HG03439 (cell line): ENCODE measurements around the gene ITGAX.

Experiments used
- ATAC-seq: cut with Tn5 transposase; IDR thresholded peaks from one replicate; pipeline ENCODE4 v1.9.1; 2021; ENCODE audit warnings: mild to moderate bottlenecking, moderate library complexity; ENCODE audit not compliant: unreplicated experiment

The ITGAX gene

DNA sequence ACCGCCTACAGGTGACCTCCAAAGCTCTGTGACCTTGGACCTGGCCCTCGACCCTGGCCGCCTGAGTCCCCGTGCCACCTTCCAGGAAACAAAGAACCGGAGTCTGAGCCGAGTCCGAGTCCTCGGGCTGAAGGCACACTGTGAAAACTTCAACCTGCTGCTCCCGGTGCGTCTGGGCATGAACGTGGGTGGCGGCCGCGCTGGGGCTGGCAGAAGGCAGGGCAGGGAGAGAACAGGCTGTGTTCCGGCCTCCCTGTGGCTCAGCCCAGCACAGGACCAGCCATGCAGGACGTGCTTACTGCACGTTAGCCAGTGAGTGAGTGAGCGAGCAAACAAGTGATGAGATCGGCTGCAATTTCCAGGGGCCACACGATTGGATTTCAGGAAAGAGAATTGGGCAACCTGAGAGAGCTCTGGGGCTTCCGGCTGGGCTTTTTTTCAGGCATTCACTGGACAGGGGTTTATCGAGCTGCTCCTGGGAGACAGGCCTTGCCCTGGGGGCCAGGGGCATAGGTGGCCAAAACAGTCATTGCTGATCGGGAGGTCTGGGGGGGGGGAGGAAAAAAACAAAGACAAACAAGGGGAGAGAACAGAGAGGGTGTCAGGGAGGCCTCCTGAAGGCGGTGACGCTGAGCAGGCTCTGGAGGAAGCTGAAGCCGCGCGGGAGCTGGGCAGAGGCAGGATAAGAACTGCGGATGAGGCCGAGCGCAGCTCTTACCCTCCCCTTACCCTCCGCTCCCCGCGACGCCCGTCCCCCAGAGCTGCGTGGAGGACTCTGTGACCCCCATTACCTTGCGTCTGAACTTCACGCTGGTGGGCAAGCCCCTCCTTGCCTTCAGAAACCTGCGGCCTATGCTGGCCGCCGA is 16.9 kb downstream of the ITGAX start:
- no peak for ATAC-seq

DNA sequence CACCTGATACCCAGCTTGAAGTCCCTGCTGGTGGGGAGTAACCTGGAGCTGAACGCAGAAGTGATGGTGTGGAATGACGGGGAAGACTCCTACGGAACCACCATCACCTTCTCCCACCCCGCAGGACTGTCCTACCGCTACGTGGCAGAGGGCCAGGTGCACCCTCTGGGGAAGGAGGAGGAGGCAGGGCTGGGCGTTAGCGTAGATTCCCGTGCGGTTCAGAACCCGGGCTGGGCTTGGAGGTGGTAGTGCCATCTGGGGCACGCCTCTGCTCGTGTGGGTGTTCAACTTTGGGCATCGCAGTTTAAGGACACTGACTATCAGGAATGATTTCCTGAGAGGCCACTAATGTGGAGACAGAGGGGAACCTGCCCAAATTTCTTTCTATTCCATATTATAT is 18.3 kb downstream of the ITGAX start:
- ATAC-seq = no peak

DNA sequence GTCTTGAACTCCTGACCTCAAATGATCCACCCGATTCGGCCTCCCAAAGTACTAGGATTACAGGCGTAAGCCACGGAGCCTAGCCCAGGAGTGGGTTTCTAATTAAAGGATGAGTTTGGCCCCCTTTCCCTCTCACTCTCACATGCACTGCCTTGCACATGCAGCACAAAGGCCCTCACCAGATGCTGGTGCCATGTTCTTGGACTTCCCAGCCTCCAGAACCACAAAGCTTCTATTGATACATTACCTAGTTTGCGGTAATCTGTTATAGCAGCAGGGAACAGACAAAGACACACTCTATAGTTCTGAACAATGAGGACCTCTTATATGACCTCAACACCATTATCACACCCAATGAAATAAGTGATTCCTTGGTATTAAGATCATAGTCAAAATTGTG is 20.3 kb downstream of the ITGAX start:
- no peak for ATAC-seq

DNA sequence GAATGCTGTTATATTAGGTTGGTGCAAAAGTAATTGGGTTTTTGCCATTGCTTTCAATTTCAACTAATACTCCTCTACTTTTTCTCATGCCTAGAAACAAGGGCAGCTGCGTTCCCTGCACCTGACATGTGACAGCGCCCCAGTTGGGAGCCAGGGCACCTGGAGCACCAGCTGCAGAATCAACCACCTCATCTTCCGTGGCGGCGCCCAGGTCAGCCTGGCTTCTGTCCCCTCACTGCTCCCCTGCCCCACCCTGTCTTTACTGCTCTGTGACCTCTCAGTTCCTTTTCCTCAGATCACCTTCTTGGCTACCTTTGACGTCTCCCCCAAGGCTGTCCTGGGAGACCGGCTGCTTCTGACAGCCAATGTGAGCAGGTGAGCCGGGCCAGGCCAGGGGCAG is 21.7 kb downstream of the ITGAX start:
- no peak for ATAC-seq

DNA sequence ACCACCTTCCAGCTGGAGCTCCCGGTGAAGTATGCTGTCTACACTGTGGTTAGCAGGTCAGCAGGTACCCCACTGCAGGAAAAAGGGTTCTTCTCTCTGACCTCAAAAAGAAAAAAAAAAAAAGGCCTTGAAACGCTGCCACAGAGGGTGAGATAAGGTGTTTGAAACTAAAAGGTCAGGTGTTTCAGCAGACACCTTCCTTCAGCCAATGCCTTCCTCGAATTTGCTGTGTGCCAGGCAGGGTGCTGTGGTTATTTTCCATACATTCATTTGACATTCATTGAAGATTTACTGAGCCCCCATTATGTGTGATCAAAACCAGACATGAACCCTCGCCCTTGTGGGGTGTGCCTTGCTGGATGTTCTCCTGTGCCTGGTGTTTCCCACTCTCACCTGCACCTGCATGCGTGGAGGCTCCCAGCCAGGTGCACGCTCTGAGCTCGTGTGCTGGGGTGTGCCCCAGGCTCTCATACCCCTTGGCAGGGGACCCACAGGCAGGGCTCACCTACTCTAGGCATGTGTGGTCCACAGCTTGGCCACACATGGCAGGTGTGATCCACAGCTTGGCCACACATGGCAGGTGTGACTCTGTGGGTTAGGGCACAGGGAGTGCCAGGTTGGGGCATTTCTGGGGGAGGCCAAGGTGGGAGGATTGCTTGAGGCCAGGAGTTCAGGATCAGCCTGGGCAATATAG is 22.4 kb downstream of the ITGAX start:
- ATAC-seq = no peak

DNA sequence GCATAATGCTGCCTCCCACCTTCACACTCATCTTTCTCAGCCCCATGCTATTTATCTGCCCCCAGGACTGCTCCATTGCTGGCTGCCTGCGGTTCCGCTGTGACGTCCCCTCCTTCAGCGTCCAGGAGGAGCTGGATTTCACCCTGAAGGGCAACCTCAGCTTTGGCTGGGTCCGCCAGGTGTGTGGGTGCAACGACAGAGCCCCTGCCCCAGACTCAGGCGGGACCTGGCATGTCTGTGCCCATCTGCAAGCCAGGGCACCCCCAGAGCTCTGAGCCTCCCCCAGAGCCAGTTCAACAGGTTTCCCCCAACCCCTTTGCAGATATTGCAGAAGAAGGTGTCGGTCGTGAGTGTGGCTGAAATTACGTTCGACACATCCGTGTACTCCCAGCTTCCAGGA is 25.2 kb downstream of the ITGAX start:
- ATAC-seq = no peak

DNA sequence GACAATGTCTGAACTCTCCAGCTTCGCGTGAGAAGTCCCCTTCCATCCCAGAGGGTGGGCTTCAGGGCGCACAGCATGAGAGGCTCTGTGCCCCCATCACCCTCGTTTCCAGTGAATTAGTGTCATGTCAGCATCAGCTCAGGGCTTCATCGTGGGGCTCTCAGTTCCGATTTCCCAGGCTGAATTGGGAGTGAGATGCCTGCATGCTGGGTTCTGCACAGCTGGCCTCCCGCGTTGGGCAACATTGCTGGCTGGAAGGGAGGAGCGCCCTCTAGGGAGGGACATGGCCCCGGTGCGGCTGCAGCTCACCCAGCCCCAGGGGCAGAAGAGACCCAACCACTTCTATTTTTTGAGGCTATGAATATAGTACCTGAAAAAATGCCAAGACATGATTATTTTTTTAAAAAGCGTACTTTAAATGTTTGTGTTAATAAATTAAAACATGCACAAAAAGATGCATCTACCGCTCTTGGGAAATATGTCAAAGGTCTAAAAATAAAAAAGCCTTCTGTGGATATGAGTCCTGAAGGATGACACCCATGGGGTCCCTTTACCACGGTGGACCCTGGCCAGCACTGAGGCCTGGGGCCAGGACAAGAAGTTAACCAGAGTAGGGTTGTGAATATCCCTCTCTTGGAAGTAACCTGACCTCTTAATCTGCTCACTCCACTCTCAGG is 27.6 kb downstream of the ITGAX start:
- ATAC-seq = no peak

DNA sequence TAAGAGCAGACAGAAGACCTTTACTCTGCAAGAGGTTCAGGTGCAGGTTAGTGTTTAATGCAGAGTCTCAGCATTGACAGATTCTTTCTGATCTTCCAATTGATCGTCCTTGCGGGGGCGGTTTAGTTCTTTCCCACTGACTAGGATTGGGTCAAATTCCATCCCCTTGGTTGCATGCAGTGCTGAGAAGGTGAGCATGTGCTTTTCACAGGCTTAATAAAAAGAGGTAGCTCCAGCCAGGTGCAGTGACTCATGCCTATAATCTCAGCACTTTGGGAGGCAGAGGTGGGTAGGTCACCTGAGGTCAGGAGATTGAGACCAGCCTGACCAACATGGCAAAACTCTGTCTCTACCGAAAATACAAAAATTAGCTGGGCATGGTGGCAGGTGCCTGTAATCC is 30.7 kb downstream of the ITGAX start:
- no peak for ATAC-seq

DNA sequence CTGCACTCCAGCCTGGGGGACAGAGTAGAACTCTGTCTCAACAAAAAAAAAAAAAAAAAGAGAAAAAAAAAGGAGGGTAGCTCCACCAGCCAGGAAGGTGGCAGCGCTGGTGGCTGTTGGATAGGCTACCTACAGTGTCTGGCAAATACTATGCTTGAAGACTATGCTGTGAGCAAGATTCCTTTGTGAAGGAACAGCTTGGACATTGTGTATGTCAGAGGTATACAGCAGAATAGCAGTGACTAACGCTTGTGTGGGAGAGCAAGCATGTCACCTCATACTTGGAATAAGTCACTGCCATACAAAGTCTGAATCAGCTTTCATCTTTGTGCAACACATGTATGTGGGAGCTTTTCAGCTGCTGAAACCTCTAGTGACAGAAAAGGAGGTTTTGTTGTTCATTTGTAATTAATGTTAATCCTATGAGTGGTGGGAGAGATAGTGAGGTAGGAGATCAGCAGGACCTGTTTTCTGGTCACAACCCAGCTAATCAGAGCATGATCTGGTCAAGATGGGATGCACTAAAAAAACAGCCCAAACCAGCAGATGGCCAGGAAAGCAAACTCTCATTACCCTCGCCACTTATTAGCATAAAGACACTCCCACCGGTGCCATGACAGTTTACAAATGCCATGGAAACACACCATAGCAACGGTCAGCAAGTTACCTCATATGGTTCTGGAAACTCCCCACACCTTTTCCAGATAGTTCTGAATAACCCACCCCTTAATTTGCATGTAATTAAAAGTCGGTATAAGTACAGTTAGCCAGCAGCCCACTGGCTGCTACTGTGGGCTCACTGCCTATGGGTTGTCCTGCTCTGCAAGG is 31.4 kb downstream of the ITGAX start:
- ATAC-seq = no peak

DNA sequence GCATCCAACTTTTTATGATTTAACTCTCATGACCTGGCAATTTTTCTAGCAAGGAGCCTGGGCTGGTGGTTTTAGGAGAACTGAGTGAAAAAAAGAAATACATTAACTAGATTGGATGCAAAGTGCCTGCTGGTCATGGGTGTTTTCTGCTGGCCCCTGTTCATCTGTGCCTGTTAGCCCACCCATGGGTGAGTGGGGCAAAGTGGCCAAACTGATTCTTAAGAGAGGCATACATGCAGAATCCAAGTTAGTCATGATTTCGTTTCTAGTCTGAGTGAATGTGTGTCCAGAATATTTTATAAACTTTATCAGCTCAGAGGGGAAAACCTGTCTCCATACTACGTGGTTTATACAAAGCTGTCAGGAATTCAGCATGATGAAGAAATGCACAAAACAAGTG is 33.6 kb downstream of the ITGAX start:
- no peak for ATAC-seq

DNA sequence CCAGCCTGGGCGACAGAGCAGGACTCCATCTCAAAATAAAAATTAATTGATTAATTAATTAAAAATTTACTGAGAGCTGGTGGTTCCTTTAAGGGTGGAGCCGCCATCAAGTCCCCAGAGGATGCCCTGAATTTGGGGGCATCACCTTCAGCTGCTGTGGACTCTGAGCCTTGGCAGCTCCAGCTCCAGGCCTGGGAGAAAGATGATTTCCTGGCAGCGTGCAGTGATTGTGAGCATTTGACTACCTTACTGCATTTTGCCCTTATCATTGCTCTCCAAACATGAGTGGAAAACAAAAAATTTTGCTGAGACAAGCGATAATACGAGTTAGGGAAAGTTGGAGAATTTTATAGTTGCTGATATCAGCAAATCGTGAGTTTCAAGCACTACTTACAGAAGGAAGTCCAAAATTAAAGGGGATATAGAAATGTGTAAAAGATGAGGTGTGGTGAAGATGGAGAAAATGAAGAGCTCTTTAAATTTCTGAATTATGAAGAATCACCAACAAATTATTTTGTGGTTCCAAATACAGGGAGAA is 35.6 kb downstream of the ITGAX start:
- ATAC-seq = no peak

DNA sequence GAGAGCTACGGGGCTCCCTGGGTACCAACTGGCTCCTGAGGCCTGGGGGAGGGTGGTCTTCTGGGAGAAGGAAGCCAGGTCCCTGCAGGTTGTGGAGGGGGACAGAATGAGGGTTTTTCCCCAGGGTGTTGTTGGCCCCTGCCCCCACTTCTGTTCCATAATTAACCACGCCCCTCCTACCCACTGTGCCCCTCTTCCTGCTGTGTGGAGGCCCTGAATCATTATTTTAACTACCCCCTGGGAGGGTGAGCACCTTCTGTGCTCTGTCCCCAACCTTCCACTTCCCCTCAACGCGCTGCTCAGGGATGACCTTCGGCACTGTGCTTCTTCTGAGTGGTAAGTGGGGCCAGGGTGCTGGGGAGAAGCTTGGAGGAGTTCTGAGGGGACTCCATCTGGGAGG is 38.1 kb downstream of the ITGAX start, which contains the start of gene ITGAD:
Gene ITGAD (plus strand): TSS at position 280 of the 400 bp plus-strand sequence. CDS start 26 bp downstream, at position 306.
- no peak for ATAC-seq

DNA sequence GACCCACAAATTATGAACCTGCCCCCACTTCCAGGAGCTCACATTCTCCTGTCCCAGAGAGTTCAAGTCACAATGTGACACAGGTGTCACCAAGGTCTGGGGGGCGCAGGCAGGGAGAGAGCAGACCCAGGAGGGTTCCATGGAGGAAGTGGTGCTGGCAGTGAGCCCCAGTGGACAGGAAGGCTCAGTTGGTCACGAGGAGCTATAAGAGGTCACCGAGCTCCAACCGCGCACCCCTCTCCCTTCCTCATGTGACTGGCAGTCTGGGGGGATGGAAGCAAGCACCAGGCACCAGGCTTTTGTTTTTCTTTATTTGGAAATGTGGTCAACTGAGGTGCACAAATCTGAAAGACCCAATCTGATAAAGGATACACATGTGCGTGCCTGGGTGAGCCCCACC is 40.7 kb downstream of the ITGAX start:
- no peak for ATAC-seq

DNA sequence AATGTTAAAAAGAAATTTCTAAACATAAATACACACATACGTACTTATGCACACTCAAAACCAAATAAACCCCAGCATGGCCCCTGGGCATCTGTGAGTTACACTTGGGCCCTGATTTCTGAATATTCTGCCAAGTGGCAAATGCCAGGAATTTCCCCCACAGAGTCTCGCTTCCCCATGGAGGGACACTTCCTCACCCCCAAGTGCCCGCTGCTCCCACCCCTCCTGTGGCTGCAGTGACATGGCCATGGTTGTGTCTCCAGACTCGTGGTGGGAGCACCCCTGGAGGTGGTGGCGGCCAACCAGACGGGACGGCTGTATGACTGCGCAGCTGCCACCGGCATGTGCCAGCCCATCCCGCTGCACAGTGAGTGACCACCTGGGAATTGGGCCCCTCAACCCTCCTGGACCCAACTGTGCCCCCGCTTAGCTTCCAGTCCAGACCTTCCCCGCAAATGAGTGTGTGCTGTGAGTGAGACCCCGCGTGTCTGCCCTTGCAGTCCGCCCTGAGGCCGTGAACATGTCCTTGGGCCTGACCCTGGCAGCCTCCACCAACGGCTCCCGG is 42.2 kb downstream of the ITGAX start:
- ATAC-seq = no peak

DNA sequence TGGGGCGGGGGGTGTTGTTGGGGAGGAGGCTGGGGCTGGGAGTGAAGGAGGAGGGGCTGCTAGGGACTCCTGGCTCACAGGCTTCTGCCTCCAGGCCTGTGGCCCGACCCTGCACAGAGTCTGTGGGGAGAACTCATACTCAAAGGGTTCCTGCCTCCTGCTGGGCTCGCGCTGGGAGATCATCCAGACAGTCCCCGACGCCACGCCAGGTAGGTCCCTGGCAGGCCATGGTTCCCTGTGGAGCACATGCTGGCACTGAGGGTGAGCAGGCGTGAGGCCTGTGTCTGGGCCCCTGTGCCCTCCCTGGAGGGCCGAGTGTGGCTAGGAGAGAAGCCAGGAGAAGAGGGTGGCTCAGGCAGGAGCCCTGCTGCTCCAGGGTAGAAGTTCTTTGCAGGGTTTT is 42.7 kb downstream of the ITGAX start:
- no peak for ATAC-seq

DNA sequence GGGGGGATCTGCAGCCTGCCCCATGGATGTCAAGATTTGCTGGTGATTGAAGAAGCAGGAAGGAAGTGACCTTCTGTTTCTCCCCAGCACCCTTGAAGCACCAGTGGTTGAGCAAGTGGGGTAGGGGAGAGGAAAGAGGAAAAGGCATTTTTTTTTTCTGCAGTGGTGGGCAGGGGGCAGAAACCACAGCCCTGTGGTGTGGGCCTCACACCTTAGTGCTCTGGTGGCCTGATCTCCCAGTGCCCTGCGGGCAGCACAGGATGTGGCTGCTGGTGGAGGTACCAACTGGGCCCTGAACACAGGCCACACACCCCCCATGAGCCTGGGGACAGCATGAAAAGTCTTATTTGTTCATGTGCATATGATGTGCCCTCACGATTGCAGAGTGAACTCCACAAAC is 45.2 kb downstream of the ITGAX start:
- ATAC-seq = no peak

DNA sequence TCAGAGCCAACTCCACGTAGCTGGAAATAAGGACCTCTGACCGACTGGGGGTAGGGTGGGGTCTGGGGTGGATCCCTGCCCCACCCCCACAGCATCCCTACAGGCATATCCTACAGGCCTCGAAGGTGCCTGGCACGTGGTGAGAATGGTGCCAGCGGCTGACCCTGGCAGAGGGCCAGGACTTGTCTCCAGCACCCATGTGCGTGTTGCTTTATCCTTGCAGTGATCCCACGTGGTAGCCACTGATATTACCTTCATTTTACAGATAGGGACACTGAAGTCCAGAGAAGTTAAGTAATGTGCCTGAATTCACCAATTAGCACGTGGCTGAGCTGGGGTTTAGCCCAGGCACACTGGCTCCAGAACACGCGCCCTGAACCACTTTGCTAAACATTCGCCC is 46.5 kb downstream of the ITGAX start:
- no peak for ATAC-seq

DNA sequence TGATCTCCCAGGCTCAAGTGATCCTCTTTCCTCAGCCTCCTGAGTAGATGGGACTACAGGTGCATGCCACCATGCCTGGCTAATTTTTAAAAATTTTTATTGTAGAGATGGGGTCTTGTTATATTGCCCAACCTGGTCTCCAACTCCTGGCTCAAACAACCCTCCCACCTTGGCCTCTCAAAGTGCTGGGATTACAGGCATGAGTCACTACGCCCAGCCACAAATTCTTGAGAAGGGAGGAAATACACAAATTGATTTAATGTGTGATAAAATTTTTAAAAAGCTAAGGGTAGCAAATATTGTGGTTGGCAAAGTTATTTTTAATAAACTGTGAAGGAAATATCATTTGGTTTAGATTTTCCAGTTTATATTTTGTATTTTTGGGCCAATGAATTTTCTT is 47.7 kb downstream of the ITGAX start:
- ATAC-seq = no peak

DNA sequence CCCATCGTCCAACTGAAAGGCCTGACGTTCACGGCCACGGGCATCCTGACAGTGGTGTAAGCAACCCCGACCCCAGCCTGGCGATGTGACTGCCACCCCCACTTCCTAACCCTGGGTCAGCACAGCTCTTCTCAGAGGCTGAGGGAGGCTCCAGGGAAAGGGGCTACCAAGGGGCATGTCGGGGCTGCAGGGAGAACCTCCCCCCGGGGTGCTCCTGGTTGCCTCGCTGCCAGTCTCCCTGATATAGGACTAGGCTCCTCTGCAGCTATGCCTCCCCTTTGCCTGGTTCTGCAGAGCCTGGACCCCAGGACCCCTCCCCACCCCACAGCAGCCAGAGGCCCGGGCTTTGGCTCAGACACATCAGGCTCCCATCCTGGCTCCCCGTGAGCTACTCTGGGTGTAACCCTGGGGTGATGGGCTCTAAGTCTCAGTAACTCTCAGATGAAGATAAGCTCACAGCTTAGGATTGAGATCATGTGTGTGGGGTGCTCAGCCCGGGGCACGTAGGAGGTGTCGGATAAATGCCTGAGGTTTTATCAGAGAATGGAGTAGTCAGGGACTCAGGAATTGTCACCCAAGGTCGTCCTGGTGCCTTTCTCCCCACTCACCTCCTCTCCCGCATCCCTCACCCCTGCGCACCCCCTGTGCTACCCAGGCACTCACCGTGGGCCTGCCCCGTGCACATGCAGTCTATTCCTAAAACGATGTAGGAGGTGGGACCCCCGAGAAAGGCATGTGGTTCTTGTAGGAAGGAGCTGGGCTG is 48.8 kb downstream of the ITGAX start:
- ATAC-seq = no peak
